HG03039 (cell line): ENCODE measurements around the gene OOEP.
"Not testable (repeated sequence)": the region's sequence is repeated elsewhere in the genome, so short reads cannot be mapped to it uniquely, and the experiment has no call there.

Experiments used
- ATAC-seq: cut with Tn5 transposase; IDR thresholded peaks from one replicate; pipeline ENCODE4 v1.9.1; 2021; ENCODE audit warnings: mild to moderate bottlenecking, moderate library complexity; ENCODE audit not compliant: unreplicated experiment

Gene OOEP

DNA sequence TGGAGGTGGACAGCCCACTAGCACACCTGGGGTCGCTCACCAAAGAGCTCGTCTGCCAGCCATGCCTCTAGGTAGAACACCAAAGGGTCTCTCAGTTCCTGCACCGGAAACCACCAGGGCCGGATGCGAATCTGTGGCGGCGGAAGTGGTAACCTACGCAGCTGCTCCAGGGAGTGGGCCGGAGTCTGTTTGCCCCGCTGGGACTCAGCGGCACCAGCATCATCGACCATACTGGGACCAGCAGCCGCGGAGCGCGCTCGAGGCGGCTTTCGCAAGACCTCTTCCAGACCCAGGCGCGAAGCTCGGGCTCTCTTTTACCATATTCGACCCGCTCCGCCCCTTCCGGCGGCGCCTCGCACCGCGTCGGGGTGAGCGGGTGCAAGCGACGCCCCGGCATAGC lies at the start of gene OOEP:
Gene OOEP (minus strand): TSS at position 335 of the 400 bp plus-strand sequence. CDS start 105 bp downstream, at position 230.
- ATAC-seq = no peak

GRCh38 chr6:73418081-73418741 lies 48.5 kb upstream of the OOEP start:
- no peak for ATAC-seq

DNA sequence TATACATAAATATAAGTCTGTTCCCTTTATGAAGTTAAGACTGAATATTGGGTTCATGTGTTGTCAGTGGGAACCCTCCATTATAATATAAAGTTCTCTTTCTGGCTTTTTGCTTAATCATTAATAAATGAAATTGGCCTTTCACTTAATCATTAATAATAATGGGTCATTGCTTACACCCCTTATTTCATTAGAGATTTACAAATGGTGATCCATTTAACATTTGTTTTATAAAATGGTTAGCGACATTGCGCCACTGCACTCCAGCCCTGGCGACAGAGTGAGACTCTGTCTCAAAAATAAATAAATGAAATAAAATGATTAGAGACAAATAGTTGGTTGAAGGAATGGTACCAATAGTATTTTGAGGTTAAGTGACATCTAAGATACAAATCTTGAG lies 43.4 kb upstream of the OOEP start:
- ATAC-seq = no peak

DNA sequence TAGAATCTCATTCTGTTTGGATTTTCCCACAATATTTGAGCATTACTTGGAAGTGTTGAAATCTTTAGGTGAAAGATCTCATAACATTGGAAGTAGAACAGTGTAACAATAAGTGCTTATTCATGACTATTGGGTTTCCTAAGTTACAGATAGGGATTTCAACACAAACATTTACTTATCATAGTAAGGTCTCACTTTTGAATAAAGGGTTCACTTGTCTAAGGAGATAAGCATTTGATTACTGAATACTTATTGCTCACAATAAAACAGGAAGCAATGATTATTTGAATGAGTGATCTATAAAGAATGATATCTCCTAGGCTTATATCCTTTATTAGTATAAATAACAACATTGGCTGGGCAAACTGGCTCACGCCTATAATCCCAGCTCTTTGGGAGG lies 39.7 kb upstream of the OOEP start:
- no peak for ATAC-seq

- no peak for ATAC-seq
These were observed 31.0 kb upstream of the OOEP start for GRCh38 chr6:73400656-73401055.

GRCh38 chr6:73395875-73396274 lies 26.2 kb upstream of the OOEP start:
- no peak for ATAC-seq

GRCh38 chr6:73394577-73395354 lies 25.1 kb upstream of the OOEP start, which contains the start of gene DDX43:
Gene DDX43 (plus strand): TSS chr6:73394828. CDS start chr6:73394906, 78 bp downstream.
- ATAC-seq = no peak

- ATAC-seq = no peak
These were observed 23.6 kb upstream of the OOEP start for GRCh38 chr6:73393278-73393677.

GRCh38 chr6:73392188-73392587 lies 22.5 kb upstream of the OOEP start:
- not testable (repeated sequence) for ATAC-seq

- no peak for ATAC-seq
These were observed 22.0 kb upstream of the OOEP start for GRCh38 chr6:73391675-73392074.

DNA sequence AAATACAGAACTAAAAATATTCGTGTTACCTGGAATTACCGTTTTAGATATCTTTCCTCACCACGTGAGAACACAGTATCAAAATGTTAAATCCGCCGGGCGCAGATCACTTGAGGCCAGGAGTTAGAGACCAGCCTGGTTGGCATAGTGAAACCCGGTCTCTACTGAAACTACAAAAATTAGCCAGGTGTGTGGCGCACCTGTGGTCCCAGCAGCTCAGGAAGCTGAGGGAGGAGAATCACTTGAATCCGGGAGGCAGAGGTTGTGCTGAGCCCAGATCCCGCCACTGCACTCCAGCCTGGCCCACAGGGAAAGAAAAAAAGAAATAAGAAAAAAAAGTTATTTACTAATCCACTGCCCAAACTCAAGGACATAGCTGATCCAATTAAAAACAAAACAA lies 20.2 kb upstream of the OOEP start:
- ATAC-seq = no peak

- ATAC-seq = peak; percentile 62
These were observed 19.3 kb upstream of the OOEP start for GRCh38 chr6:73388800-73389512.

- ATAC-seq = peak; percentile 19
These were observed 18.7 kb upstream of the OOEP start for GRCh38 chr6:73388433-73388799.

GRCh38 chr6:73382462-73383113 lies 12.9 kb upstream of the OOEP start:
- ATAC-seq = no peak

GRCh38 chr6:73381531-73381930 lies 11.8 kb upstream of the OOEP start:
- ATAC-seq = not testable (repeated sequence)

- no peak for ATAC-seq
These were observed 7.5 kb upstream of the OOEP start for GRCh38 chr6:73377225-73377624.

- ATAC-seq = no peak
These were observed 5.5 kb upstream of the OOEP start for GRCh38 chr6:73375216-73375615.

- no peak for ATAC-seq
These were observed 2.8 kb upstream of the OOEP start for GRCh38 chr6:73372516-73372915.

GRCh38 chr6:73371984-73372383 lies 2.3 kb upstream of the OOEP start:
- no peak for ATAC-seq

DNA sequence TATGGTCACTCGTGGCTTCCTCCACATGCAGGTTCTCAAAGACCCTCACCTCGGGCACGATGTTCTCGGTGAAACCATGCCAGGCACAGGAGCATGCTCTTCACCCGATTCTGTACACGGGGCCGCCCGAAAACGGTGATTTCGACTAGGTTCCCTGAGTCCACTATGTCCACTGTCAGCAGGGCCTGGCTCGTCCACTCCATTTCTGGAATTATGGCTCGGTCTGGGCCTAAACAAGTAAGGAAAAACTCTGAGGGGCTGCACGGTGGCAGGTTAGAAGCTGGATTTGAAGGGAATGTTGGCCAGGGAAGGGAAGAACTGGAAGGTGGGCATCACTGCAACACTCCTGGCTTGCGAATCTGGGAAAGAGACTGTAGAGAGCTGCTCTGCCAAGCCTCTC lies 540 bp downstream of the OOEP start:
- ATAC-seq = no peak

- ATAC-seq = no peak
These were observed 1.0 kb downstream of the OOEP start for GRCh38 chr6:73368675-73369074.
